Measurements from ENCODE around the gene NPY5R.

The NPY5R gene

DNA sequence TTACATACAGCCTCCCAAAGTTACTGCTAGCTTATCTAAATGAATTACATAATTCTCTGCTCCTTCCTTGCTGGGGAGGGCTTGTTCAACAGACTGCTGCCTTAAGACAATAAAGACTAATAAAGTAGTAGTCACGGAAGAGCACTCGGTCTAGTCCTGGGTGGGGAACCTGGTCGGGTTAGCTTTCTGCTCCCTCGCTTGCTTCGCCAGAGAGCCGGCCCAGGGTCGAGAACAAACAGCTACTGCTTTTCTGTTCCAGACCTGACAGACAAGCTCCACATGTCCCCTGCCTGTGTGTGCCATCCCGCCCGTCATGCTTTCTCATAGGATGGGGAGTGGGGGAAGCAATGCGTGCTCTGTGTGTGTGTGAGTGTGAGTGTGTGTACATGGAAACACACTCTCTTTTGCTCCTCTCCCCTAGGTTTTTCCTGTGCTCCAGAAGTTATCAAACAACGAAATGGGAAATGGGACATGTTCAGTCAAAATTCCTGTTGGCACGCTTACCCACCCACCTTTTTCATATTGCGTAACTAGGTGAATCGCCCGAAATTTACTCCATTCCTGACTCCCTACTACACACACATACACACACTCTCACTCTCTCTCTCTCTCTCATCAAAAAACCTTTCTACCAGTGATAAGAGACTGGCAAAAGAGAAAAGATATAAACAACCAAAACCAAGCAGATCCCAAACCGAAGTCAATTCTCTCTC, 12.6 kb upstream of the NPY5R start:
- no peak overlapping the region for H3K4me3 ChIP-seq (ENCODE audit: low read depth, low read length)
- CTCF ChIA-PET: interaction anchor here (0.7 to 4.5 kb wide), 7 partner anchors 218 to 834 kb away, joined by 3 to 101 read pairs (median 15); no protein-coding TSS in a partner anchor
- TF ChIP-seq, protein P1, sequence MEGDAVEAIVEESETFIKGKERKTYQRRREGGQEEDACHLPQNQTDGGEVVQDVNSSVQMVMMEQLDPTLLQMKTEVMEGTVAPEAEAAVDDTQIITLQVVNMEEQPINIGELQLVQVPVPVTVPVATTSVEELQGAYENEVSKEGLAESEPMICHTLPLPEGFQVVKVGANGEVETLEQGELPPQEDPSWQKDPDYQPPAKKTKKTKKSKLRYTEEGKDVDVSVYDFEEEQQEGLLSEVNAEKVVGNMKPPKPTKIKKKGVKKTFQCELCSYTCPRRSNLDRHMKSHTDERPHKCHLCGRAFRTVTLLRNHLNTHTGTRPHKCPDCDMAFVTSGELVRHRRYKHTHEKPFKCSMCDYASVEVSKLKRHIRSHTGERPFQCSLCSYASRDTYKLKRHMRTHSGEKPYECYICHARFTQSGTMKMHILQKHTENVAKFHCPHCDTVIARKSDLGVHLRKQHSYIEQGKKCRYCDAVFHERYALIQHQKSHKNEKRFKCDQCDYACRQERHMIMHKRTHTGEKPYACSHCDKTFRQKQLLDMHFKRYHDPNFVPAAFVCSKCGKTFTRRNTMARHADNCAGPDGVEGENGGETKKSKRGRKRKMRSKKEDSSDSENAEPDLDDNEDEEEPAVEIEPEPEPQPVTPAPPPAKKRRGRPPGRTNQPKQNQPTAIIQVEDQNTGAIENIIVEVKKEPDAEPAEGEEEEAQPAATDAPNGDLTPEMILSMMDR (IDR thresholded peaks at IDR 0.05; ENCODE audit: insufficient read depth, low read length, missing control alignments): no peak
- POLR2A ChIA-PET: no interaction called here
- DNase-seq (ENCODE audit: low read depth, low spot score): no peak

DNA sequence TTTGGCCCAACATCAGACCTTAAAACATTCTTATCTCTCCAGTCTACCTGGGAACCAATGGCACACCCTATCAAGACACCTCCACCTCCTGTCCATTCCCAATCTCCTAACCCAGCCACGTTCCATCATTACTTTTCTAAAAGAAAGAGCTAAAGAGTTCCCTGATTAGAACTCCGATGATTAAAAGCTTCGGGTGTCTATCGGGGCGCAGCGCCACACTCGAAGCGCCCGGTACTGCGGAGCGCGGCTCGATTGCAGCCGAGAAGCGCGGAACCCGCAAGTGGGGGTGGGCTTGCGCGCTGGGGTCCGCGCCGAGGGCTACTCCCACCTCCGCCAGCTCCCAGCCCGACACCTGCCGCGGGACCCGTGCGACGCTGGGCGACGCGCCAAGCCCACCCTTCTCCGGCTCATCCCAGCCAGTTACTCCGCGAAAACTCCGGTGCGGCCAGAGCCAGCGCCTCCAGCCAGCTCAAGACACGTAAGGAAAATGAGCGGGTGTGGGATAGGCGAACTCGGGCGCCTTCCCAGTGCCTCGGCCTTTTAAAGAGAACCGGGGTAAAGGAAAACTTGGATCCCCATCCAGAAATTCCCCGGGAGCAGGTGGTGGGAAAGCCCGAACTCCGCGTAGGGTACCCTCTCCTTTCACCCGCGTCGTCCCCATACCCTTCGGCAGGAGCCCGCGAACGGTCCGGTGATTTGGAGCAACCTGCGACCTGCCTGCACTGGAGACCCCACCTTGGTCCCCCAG, 11.9 kb upstream of the NPY5R start:
- TF ChIP-seq, protein P1 (IDR thresholded peaks at IDR 0.05; ENCODE audit: insufficient read depth, low read length, missing control alignments): no peak
- ChIA-PET POLR2A (no interaction called here), CTCF (interaction anchor here (0.8 to 4.5 kb wide), 17 partner anchors 9 to 835 kb away, joined by 3 to 101 read pairs (median 5); no protein-coding TSS in a partner anchor)
- H3K4me3 ChIP-seq (ENCODE audit: low read depth, low read length): peak overlapping the region; percentile 64
- no peak for DNase-seq (ENCODE audit: low read depth, low spot score)

DNA sequence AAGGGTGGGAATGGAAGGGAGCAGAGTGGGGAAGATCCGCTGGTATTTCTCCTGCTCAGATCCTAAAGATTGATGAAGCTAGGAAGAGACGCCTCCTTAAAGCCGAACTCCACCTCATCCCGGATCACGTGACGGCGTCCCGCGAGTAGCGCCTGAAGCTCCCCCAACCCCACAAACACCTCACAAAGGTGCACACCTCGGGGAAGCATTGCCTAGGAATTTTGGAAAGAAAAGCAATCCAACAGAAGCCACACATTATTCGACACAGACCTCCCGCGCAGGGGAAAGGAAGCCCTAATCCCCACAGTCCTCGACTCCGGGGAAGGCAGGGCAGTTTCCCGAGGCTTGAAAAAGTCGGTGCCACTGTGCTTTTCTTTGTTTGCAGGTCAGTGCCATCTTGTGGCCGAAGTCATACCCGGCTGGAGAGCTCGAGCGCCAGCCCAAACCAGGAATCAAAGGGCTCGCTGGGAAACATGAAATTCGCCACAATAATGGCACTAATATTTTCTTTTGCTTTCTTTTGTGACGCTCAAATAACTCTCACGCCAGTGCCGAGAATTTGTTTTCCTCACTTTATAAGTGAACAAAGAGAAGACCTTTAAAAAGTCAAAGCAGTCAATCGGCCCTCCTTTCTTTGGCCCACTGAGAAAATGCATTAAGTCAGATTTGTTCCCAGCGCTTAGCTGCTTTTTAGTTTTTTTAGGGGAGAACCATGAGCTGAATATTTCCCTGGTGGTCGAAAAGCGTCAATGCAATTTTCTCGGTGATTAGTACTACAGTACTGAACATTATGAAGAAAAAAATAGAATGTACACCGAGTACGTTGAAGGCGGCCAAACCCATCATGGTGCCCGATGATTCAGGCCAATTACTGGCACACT, 10.9 kb upstream of the NPY5R start, which contains the start of gene NPY1R:
Gene NPY1R (minus strand): TSS at position 71 of the 881 bp plus-strand sequence. CDS start 6,042 bp downstream, outside the sequence.
- TF ChIP-seq, protein P1 (IDR thresholded peaks at IDR 0.05; ENCODE audit: insufficient read depth, low read length, missing control alignments): peak; percentile 80
- ChIA-PET POLR2A (interaction anchor here (0.9 kb wide), 1 partner anchor 10 kb away, joined by 3 read pairs; no protein-coding TSS in a partner anchor), CTCF (interaction anchor here (0.6 to 4.5 kb wide), 23 partner anchors 9 to 836 kb away, joined by 3 to 101 read pairs (median 4); no protein-coding TSS in a partner anchor)
- H3K4me3 ChIP-seq (ENCODE audit: low read depth, low read length): peak within 1 kb of the TSS; percentile 64
- DNase-seq (ENCODE audit: low read depth, low spot score): peak; percentile 17

DNA sequence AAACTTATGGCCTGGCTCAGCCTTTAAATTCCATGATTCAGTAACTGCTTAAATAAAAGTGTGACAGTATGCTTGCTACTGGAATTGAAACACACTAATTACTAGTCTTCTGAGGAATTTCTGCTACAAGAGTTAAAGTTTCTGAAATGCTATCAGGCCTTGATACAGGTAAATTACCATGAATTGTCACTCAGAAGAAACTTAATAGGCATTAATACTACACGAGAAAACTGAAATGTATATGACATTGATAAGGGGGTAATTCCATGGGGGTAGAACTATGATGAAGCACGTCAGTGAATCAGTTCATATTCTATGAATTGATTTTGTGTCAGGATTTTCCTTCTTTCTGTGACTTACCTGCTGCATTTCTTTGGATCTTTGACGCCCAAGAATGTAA, 8.3 kb upstream of the NPY5R start:
- ChIA-PET POLR2A (no interaction called here), CTCF (no interaction called here)
- TF ChIP-seq, protein P1 (IDR thresholded peaks at IDR 0.05; ENCODE audit: insufficient read depth, low read length, missing control alignments): no peak
- no peak for DNase-seq (ENCODE audit: low read depth, low spot score)
- H3K4me3 ChIP-seq (ENCODE audit: low read depth, low read length): no peak overlapping the region

DNA sequence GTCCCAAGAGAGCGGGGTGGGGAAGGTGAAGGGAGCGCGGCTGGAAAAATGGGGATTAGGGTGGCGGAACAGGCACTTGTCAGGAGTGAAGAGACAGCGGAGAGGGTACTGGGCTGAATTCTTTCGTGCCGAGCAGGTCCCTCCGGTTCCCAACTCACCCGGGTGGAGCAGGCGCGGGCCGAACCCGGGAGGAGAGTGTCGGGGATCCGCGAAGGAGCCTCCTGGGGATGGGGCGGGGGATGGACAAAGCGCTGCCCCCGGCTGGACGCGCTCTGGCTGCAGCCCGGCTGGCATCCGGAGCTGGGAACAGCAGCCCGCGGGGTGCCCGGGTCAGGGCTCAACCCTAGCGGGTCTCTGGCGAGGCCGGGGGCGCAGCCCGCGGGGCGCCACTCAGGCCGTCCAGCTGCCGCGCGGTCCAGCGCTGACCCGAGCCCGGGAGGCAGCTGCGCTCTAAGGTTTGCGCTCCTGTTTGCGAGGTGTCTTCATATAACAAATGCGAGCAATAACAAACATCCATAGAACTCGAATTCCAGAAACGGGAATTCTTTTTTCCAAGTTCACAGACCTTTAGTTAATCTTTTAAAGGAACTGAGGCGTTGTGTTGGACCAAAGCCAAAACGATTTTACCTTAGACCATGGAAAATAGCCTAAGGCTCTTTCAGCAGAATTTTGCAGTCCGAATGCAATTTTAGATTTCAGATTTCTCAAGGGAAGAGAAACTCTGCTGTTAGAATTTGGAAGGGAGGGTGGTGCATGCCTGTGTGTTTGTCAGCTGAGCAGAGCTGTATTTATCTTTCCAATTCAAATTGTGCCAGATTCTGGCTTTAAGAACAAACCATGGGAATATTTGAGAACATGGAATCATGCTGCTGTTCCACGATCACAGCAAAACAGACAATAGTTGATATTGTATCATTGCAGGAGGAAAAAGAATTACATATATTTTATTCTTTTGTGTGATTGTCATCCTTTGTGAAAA, 744 bp downstream of the NPY5R start:
- CTCF ChIA-PET: no interaction called here
- POLR2A ChIA-PET: no interaction called here
- H3K4me3 ChIP-seq (ENCODE audit: low read depth, low read length): no peak overlapping the region
- TF ChIP-seq, protein P1 (IDR thresholded peaks at IDR 0.05; ENCODE audit: insufficient read depth, low read length, missing control alignments): no peak
- no peak for DNase-seq (ENCODE audit: low read depth, low spot score)

Measured in AG04449 (cell line).